Measurements from ENCODE around the gene FREY1. TPM values are rescaled to one million over a fixed set of nuclear protein-coding genes. Genes with fewer than 3 reads are reported as not detected.

Gene FREY1, protein sequence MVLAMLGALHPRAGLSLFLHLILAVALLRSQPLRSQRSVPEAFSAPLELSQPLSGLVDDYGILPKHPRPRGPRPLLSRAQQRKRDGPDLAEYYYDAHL
- total RNA-seq: 0.38 TPM in 1 of 2 replicates, not detected in the other

DNA sequence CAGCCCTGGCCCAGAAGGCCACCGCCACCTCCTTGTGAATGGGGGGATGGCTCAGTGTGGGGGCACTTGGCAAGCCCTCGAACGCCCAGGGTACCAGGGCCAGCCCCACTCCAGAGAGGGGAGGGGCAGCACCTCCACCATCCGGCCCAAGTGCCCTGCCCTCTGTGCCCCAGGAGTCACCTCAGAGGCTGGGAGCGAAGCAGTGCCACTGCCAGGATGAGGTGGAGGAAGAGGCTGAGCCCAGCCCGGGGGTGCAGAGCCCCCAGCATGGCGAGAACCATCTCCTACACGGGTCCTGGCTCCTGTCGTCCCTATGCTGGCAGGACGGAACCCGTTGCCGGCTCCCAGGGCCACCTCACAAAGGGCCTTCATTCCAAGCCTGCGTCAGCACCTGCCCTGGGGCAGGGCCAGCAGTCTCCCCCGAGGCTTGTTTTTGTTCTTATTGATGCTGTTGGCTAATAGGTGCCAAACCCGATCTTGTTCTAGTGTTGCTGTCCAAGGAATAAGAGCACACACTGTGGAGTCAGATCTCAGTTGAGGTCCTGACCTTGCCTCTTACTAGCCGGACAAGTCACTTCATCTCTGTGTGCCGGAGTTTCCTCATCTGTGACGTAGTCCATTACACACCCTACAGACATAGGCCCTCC is at the start of gene FREY1:
FREY1 (minus strand) TSS at position 307 of the 647 bp plus-strand sequence; CDS start at position 281, 26 bp downstream.

DNA sequence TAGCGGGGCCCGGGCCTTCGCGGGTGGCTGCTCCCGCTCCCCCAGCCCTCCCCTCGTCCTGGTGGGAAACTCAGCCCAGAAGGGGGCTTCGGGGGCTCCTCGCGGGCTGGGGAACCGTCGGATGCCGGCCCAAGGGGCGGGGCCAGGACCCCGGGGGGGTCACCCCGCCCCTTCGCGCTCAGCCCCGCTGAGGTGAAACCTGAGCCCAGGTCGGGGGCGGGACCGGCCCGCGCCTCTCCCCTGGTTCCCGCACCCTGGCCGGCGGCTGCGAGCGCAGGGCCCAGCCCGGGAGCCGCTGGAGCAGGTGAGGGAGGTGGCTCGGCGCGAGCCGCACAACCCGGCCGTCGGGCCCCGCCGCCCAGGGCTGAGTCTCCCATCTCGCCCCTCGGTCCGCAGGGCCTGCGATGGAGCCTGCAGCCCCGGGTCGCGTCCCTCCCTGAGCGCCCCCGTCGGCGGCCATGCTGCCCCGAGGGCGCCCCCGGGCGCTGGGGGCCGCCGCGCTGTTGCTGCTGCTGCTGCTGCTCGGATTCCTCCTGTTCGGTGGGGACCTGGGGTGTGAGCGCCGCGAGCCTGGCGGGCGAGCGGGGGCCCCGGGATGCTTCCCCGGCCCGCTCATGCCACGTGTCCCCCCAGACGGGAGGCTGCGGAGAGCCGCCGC is 15.5 kb upstream of the FREY1 start, which contains the start of gene LARGE2:
LARGE2 (plus strand) TSS at position 232 of the 658 bp plus-strand sequence; CDS start at position 459, 227 bp downstream.

DNA sequence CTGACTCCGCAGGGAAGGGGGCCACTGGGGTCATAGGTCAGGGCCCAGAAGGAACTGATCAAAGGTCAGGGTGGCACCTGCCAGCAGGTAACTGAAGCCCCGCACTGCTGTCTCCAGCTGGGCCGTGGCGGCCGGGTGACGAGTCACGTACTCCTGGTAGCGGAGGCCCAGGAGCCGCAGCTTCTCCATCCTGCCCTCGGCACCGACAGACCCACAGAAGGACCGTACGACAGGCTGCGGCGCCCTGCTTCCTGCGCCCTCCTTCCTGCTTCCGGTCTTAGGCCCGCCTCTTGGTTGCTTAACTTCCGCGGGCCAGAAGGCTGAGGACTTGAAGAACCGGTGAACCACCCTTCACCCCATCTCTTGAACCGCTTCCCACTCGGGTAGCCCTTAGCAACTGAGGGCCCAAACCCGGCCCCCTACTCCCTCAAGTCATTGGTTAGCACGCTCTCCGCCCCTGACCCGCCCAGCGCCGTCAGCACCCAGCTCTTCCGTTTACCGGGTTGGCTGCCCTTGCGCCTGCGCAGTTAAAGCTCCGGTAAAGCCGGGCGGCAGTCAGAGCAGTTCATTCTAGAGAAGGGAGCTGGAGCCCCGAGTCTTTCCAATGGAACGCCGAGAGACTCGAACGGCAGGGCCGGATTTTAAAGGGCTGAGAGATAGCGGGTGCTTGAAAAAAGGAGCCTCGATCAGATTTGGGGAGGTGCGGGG is 10.7 kb upstream of the FREY1 start, which contains the start of gene PEX16:
PEX16 (minus strand) TSS at position 255 of the 708 bp plus-strand sequence; CDS start at position 189, 66 bp downstream.

DNA sequence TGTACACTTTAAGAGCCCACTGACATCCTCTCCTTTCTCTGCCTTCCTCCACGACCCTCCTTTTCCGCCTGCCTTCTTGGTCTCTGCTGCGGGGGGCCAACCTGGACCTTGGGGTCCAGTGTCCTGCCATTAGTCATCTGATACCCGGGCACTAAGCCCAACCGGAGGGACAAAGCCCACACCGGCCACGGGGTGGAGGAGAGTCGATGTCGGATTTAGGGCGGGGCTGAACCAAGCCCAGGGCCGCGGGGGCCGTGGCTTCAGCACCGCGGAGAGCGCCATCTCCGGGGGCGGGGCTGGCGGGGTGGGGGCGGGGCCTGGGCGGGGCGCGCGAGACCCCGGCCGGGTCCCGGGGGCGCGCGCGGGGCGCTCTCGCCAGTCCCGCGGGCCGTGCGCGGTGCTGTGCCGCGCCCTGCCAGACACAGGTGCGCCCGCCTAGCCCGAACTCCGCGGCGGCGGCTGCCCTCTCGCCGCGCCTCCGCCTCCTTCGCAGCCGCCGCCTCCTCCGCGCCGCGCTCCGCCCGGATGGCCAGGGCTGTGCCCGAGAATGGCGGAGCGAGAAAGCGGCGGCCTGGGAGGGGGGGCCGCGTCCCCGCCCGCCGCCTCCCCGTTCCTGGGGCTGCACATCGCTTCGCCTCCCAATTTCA is 21.7 kb downstream of the FREY1 start, which contains the start of gene MAPK8IP1:
MAPK8IP1 (plus strand) TSS at position 378 of the 647 bp plus-strand sequence; CDS start at position 548, 170 bp downstream.

Other genes with a start within 250 kb of the FREY1 start
- 2.0 and 5.2 TPM in 2 replicates for gene CHST1, start 241.6 kb downstream of the FREY1 start, total RNA-seq
- 13.9 and 20.3 TPM in 2 replicates for gene SLC35C1, start 102.1 kb downstream of the FREY1 start, total RNA-seq
- gene CRY2, start 59.8 kb downstream of the FREY1 start, total RNA-seq: 5.3 and 8.2 TPM in 2 replicates
- 1.6 and 2.4 TPM in 2 replicates for gene MAPK8IP1, start 21.6 kb downstream of the FREY1 start, total RNA-seq
- gene PEX16, start 10.6 kb upstream of the FREY1 start, total RNA-seq: 33.1 and 41.7 TPM in 2 replicates
- 68.5 and 75.3 TPM in 2 replicates for gene LARGE2, start 15.4 kb upstream of the FREY1 start, total RNA-seq
- 6.2 and 12.9 TPM in 2 replicates for gene PHF21A, start 214.2 kb upstream of the FREY1 start, total RNA-seq